GM18867 (cell line): ENCODE results near the gene ZBTB21.
"Not testable (repeated sequence)": the region's sequence is repeated elsewhere in the genome, so short reads cannot be mapped to it uniquely, and the experiment has no call there.

Source experiments
- ATAC-seq: cut with Tn5 transposase; IDR thresholded peaks from one replicate; pipeline ENCODE4 v1.9.1; 2021; ENCODE audit warnings: mild to moderate bottlenecking, moderate library complexity; ENCODE audit not compliant: unreplicated experiment

ZBTB21 gene

GRCh38 chr21:41954654-41955499, 55.3 kb downstream of the ZBTB21 start:
- no peak for ATAC-seq

GRCh38 chr21:41953831-41954653, 56.1 kb downstream of the ZBTB21 start, which contains the start of gene C2CD2:
Gene C2CD2, minus strand, starts transcription at chr21:41954018. Its CDS starts 370 bp downstream, at chr21:41953648.
- peak; percentile 54 for ATAC-seq

- ATAC-seq: peak; percentile 20
Observed at GRCh38 chr21:41953249-41953830, 56.8 kb downstream of the ZBTB21 start.

- ATAC-seq: no peak
Observed at GRCh38 chr21:41952568-41953248, 57.5 kb downstream of the ZBTB21 start.

- ATAC-seq: no peak
Observed at GRCh38 chr21:41951876-41952567, 58.1 kb downstream of the ZBTB21 start.

- no peak for ATAC-seq
Observed at GRCh38 chr21:41950941-41951351, 59.2 kb downstream of the ZBTB21 start.

GRCh38 chr21:41949631-41950030, 60.5 kb downstream of the ZBTB21 start:
- not testable (repeated sequence) for ATAC-seq

GRCh38 chr21:41948901-41949300, 61.3 kb downstream of the ZBTB21 start:
- no peak for ATAC-seq

- no peak for ATAC-seq
Observed at GRCh38 chr21:41948078-41948895, 61.9 kb downstream of the ZBTB21 start.

GRCh38 chr21:41945982-41946381, 64.2 kb downstream of the ZBTB21 start:
- no peak for ATAC-seq

GRCh38 chr21:41943851-41944250, 66.3 kb downstream of the ZBTB21 start:
- no peak for ATAC-seq

GRCh38 chr21:41942457-41942856, 67.7 kb downstream of the ZBTB21 start:
- no peak for ATAC-seq

GRCh38 chr21:41941941-41942340, 68.2 kb downstream of the ZBTB21 start:
- no peak for ATAC-seq

GRCh38 chr21:41940431-41940830, 69.7 kb downstream of the ZBTB21 start:
- no peak for ATAC-seq

GRCh38 chr21:41939391-41939790, 70.8 kb downstream of the ZBTB21 start:
- ATAC-seq: no peak
